ENCODE data around the gene ANKRD30A. TPM values are rescaled to one million over a fixed set of nuclear protein-coding genes. Genes with fewer than 3 reads are reported as not detected.

ANKRD30A gene
- total RNA-seq, 1 experiment from 2014 or later = not detected

Small RNAs within 50 kb of the gene (small RNA-seq; reads per million reads assigned to genes)
- gene RF00019 (not detected), gene RN7SL314P (not detected), gene RNU6-811P (not detected)

Data from Karpas-422 (cell line).